ENCODE measurements around the gene POLR1B. TPM values are rescaled to one million over a fixed set of nuclear protein-coding genes. Genes with fewer than 3 reads are reported as not detected.

POLR1B gene
- total and polyA plus RNA-seq, 2 of the 13 experiments (the other 11 are each of a cell fraction or from before 2014, with no cell fraction given) = 18.3 to 46.0 TPM

DNA sequence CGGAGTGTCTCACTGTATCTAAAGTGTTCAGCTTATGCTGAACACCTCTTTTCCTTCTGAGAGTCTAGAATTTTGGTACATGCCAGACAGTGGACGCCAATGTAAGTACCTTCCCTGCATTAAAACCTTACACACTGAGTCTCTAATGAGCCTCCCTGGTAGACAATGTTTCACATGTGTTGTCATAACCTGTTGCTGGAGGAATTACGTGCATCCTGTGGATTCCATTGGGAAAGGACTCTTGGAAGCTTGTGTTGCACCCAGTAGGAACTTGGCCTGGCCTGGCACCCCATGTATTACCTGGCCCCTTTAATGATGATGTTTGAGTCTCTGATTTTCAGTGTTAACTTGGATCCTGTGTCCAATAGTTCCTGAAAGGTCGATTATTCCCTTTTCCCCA lies 62.7 kb downstream of the POLR1B start (continued):
- TF ChIP-seq, protein P1, sequence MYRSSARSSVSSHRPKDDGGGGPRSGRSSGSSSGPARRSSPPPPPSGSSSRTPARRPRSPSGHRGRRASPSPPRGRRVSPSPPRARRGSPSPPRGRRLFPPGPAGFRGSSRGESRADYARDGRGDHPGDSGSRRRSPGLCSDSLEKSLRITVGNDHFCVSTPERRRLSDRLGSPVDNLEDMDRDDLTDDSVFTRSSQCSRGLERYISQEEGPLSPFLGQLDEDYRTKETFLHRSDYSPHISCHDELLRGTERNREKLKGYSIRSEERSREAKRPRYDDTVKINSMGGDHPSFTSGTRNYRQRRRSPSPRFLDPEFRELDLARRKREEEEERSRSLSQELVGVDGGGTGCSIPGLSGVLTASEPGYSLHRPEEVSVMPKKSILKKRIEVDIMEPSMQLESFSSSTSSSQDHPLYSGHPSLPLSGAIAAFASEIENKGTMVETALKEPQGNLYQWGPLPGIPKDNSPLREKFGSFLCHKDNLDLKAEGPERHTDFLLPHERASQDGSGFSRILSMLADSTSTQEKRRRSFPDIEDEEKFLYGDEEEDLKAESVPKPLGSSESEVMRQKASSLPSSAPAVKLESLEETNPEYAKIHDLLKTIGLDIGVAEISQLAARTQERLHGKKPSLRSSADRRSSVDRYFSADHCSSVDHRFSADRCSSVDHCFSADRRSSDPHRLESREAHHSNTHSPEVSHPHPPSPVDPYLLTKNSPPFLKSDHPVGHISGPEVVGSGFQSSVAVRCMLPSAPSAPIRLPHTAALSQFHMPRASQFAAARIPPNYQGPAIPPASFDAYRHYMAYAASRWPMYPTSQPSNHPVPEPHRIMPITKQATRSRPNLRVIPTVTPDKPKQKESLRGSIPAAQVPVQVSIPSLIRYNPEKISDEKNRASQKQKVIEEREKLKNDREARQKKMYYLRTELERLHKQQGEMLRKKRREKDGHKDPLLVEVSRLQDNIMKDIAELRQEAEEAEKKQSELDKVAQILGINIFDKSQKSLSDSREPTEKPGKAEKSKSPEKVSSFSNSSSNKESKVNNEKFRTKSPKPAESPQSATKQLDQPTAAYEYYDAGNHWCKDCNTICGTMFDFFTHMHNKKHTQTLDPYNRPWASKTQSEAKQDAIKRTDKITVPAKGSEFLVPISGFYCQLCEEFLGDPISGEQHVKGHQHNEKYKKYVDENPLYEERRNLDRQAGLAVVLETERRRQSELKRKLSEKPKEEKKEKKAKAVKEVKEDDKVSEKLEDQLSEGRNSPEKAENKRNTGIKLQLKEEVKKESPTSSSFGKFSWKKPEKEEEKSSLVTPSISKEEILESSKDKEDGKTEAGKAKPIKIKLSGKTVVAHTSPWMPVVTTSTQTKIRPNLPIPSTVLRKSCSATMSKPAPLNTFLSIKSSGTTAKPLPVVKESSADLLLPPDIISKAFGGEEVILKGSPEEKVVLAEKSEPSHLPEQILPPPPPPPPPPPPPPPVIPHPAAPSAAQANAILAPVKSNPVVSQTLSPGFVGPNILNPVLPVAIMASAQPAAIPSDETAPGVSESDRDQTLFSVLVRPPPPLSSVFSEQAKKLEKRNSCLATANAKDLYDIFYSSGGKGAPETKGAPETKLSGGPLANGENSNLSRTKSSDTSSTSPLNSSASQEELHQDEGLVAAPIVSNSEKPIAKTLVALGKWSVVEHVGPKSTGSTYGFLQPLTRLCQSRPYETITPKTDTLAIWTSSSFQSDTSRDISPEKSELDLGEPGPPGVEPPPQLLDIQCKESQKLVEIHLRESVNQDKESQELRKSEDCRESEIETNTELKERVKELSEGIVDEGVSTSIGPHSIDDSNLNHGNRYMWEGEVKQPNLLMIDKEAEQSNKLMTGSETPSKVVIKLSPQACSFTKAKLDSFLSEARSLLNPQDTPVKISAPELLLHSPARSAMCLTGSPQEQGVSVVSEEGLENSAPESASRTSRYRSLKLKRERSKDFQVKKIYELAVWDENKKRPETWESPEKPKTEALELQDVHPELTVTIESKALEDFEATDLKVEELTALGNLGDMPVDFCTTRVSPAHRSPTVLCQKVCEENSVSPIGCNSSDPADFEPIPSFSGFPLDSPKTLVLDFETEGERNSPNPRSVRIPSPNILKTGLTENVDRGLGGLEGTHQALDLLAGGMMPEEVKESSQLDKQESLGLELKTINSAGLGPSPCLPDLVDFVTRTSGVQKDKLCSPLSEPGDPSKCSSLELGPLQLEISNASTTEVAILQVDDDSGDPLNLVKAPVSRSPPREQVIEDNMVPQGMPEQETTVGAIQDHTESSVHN (CRISPR knock-in tag; IDR thresholded peaks at IDR 0.05) = no peak
- TF ChIP-seq, protein P2, sequence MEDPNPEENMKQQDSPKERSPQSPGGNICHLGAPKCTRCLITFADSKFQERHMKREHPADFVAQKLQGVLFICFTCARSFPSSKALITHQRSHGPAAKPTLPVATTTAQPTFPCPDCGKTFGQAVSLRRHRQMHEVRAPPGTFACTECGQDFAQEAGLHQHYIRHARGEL (CRISPR knock-in tag; IDR thresholded peaks at IDR 0.05) = no peak
- TF ChIP-seq RBFOX2 (IDR thresholded peaks at IDR 0.05; ENCODE audit: low read depth, low read length) (no peak), ZNF891 (CRISPR knock-in tag; IDR thresholded peaks at IDR 0.05) (no peak), HNRNPLL (IDR thresholded peaks at IDR 0.05; ENCODE audit: low read depth, low read length, poor library complexity, severe bottlenecking) (no peak), ADNP (CRISPR knock-in tag; IDR thresholded peaks at IDR 0.05) (no peak), NFE2 (CRISPR knock-in tag; IDR thresholded peaks at IDR 0.05) (no peak)

All from HepG2 (cell line).